OCI-M2 (cell line): ENCODE data around the gene MRPS26.
"Not testable (repeated sequence)": the region's sequence is repeated elsewhere in the genome, so short reads cannot be mapped to it uniquely, and the experiment has no call there.

ENCODE experiments used
- DNase-seq: peaks from one replicate; lab custom pipeline; 2025; ENCODE audit not compliant: unreplicated experiment; lab: John Stamatoyannopoulos, UW

MRPS26 gene

DNA sequence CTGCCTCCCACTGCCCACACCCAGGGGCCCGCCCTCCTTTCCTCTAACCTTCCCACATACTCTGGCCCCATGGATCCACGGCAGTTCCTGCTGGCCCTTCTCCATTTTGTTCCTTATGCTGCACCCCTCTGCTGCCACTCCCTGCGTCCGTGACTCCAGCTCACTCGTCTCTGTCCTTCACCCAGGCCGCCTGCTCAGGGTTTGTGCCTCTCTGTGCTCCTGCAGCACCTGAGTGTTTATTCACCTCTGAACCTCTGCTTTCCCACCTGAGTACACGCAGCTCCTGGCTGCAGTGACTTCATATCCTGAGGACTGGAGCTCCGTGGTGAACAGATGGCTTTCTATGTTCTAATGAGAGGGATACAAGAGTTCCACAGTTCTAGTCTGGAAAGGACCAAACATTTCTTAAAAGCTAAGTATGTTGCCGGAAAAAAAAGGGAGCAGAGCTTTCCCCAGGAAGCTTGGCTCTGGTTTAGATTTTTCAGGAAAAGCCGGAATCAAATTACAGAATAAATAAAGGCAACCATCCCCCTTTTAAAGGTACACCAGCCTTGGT lies 3.9 kb upstream of the MRPS26 start:
- DNase-seq: no peak

DNA sequence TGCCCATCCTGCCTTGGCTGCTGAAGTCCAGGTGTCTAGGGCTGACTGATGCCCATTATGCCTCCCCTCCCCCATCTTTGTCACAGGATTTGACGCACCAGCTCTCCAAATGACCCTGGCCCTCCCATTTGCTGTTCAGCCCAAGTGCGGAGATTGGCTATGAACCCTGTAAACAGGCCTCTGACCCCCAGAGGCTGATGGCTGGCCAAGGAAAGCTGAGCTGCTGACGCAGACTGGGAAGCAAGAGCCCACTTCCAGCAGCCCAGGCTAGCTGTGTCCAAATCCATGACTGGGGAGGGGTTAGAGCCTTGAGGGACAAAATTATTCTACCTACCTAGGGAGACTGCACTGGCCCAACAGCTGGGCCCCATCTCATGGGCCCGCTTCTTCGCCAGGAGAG lies 3.2 kb upstream of the MRPS26 start:
- no peak for DNase-seq

DNA sequence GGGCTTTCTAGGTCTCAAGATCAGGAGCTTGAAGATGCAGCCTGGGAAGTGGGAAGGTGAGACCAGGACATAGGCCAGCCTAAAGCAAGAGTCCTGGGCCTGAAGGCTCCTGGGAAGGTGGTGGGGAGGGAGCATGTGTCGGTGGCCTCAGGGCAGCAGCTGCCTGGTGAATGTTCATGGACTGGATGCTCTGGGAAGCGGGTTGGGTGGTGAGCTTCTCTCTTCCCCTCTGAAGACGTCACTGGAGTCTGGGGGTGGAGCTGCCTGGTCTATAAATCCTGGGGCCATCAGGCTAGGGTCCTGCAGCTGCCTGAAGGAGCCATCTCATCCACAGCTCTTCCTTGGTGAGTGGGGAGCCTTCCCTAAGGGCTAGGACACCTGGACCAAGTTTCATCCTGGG lies 2.5 kb upstream of the MRPS26 start, which contains the start of gene GNRH2:
TSS of gene GNRH2 (plus strand) at position 301 of the 400 bp plus-strand sequence. CDS start 793 bp downstream, outside the sequence.
- no peak for DNase-seq

DNA sequence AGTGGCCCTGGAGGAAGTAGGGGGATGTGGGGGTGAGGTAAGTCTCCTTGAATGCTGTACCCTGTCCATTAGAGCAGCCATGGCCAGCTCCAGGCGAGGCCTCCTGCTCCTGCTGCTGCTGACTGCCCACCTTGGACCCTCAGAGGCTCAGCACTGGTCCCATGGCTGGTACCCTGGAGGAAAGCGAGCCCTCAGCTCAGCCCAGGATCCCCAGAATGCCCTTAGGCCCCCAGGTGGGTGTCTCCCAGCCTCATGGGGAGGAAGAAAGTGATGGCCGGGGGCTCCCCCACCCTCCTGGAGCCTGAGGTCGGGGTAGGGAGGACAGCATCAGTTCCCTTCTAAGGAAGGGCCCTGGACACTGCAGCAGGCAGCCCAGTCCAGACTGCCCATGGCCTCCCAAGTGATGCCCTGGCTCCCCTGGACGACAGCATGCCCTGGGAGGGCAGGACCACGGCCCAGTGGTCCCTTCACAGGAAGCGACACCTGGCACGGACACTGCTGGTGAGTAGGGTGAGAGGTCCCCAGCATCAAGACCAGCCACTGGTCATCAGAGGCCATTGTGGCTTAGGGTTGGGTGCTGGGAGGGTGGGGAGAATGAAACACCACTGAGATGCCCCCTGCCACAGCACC lies 1.4 kb upstream of the MRPS26 start:
- DNase-seq: no peak

DNA sequence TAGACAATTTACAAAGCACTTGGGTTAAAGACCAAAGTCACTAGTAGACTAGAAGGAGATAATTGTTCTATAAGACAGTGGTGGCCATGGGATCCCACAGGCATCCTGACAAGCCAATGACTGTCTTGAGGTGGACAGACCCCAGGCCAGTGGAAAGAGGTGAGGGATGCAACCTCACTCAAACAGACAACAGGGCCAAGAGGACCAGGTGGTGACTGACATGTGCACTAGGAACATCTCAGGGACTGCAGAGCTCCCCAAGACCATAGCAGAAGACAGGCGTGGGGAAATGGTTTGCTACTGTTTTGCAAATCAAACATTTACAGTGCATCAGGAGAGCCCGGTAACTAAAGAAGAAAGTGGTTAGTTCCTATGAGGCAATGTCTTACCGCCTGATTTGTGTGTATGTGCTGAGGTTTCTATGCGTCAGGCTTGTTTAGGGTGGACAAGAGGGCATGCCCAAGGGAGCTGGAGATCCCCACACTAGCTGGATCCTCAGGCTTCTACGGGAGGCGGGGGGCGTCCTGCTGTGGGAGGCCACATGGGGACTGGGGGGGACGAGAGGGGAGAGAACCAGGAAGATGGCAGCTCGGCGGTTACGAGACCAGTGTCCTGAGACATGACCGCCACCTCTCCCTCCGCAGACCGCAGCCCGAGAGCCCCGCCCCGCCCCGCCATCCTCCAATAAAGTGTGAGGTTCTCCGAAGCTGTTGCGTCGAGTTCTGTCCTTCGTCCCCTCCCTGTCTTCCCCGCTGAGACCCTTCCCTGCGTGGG lies 623 bp upstream of the MRPS26 start:
- DNase-seq: peak; percentile 65

DNA sequence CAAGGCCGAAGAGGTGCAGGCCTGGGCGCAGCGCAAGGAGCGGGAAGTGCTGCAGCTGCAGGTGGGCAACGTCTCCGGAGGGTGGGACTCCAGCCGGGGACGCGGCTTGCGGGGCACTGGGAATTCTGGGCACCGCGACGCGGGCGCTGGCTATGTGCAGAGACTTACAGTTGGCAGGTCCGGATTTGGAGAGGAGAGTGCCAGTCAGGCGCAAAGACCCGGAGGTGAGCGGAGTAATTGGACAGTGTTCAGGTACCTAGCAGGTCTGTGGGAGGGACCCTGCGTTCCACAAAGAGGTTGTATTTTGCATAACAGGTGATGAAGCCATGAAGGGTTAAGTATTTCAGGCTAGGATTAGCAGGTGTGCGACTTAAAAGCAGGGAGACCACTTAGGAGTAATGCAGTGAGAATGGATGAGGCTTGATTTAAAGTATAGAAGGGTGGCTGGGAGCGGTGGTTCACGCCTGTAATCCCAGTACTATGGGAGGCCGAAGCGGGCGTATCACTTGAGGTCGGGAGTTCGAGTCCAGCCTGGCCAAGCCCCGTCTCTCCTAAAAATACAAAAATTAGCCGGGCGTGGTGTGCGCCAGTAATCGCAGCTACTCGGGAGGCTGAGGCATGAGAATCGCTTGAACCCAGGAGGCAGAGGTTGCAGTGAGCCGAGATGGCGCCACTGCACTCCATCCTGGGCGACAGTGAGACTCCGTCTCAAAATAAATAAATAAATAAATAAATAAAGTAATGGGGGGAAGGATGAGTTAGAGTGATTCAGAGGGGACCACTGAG lies 1.0 kb downstream of the MRPS26 start:
- no peak for DNase-seq

DNA sequence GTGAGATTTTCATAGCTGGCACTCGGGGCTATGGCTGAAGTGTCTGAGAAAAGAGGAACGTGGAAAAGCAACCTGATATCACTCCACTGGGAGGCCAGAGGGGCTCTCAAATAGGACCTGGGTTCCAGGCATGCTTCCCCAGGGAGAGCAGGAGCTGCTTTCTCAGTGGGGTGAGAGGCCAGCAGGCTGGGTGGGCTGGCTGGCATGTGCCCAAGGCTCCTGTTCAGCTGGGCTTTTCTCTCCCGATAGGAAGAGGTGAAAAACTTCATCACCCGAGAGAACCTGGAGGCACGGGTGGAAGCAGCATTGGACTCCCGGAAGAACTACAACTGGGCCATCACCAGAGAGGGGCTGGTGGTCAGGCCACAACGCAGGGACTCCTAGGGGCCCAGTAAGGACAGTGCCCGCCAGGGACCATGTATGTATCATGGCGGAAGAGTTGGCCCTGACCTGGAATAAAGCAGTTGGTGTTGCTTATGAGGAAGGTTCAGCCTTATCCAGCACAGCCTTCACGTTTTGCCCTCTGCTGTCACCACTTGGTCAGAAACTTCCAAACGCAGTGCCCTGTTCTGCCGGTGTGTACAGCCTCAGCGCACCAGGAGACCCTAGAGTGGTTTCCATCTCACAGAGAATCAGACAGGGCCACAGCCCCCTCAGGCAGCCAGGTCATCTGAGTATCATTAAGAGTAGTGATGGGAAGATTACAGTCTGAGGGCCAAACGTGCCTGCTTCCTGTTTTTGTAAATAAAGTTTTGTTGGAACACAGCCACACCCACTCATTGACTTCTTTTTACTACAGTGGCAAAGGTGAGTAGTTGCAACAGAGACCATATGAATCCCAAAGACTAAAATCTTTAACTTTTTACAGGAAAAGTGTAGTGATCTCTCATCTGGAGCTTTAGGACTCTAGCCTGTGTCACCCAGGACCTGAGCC lies 1.9 kb downstream of the MRPS26 start:
- DNase-seq: no peak

DNA sequence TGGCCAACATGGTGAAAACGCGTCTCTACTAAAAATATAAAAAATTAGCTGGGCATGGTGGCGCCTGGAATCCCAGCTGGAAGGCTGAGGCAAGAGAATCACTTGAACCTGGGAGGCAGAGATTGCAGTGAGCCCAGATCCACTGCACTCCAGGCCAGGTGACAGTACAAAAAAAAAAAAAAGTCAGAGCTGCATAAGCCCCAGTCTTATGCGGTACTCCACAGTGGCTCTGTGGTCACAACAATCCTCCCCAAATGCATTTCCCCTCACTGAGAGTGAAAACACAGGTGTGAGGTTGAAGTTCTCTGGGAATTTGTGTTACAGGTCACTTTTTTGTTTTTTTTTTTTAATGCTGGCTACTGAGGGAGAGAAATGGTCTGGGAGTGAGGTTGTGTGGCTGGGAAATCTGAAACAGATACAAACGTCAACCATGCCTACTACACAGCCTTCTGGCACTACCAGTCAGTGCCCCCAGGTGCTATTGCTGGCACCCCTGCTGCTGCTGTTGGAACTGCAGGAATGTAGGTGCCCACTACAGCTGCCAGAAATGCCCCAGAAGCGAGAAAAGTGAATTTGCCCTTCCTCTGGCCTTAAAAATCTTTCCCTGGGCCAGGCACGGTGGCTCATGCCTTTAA lies 5.7 kb downstream of the MRPS26 start:
- DNase-seq: no peak

DNA sequence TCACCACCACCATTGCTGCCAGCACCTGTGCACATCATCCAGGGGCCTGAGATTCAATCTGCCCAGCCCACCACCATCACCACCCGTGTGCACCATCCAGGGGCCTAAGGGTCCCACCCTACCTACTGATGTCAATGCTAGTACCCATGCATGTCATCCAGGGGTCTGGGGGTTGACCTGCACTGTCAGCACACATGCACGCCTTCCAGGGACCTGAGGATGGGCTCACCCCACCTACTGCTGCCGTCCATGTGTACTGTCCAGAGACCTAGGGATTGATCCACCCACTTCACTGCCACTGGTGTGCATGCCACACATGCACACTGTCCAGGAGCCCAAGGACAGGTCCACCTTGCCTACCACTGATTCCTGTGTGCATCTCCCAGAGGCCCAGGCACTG lies 13.6 kb downstream of the MRPS26 start:
- DNase-seq: no peak

DNA sequence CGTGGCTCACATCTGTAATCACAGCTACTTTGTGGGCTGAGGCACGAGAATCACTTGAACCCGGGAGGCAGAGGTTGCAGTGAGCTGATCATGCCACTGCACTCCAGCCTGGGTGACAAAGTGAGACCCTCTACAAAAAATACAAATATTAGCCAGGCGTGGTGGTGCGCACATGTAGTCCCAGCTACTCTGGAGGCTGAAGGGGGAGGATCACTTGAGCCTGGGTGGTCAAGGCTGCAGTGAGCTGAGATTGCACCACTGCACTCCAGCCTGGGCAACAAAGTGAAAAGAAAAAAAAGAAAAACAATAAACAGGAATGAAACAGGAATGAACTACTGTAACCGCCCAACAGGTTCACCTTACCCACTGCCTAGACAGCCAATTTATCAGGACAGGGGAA lies 18.3 kb downstream of the MRPS26 start:
- DNase-seq: not testable (repeated sequence)

DNA sequence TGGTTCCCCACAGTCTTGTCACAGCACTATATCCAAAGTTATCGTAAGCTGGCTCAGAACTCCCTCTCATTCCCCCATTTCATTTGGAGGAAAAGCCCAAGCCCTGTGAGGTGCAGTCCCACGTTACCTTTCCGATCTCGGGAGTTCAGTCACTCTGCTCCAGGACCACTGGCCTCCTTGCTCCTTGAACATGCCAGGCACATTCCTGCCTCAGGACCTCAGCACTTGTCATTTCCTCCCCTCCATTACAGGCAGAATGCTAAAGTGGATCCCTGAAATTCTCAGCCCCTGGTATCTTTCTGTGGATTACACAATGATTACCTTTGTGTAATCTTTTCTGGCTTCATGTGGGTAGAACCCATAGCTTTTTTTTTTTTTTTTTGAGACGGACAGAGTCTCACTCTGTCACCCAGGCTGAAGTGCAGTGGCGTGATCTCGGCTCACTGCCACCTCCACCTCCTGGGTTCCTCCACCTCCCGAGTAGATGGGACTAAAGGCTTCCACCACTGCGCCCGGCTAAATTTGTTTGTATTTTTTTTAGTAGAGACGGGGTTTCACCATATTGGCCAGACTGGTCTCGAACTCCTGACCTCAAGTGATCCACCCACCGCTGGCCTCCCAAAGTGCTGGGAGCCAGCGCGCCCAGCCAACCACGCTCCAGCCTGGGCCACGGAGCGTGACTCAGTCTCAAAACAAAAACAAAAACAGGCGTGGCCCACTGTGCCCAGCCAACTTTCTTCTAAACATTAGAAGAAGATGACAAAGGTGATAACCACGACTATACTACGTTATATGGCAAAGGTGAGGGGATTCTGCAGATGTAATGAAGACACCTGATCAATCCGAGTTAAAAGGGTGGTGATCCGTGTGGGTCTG lies 21.5 kb downstream of the MRPS26 start:
- no peak for DNase-seq

DNA sequence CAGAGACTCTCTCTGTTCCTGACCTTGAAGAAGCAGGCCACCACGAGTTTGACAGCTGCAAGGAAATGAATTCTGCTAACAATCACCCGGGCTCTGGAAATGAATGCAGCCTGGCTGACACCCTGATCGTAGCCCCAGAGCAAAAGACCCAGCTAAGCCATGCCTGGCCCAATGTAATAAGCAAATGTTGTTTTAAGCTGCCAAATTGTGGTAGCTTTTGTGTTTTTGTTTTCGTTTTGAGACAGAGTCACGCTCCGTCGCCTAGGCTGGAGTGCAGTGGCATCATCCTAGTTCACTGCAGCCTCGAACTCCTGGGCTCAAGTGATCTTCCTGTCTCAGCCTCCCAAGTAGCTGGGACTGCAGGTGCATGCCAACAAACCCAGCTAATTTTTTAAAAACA lies 22.2 kb downstream of the MRPS26 start:
- no peak for DNase-seq

DNA sequence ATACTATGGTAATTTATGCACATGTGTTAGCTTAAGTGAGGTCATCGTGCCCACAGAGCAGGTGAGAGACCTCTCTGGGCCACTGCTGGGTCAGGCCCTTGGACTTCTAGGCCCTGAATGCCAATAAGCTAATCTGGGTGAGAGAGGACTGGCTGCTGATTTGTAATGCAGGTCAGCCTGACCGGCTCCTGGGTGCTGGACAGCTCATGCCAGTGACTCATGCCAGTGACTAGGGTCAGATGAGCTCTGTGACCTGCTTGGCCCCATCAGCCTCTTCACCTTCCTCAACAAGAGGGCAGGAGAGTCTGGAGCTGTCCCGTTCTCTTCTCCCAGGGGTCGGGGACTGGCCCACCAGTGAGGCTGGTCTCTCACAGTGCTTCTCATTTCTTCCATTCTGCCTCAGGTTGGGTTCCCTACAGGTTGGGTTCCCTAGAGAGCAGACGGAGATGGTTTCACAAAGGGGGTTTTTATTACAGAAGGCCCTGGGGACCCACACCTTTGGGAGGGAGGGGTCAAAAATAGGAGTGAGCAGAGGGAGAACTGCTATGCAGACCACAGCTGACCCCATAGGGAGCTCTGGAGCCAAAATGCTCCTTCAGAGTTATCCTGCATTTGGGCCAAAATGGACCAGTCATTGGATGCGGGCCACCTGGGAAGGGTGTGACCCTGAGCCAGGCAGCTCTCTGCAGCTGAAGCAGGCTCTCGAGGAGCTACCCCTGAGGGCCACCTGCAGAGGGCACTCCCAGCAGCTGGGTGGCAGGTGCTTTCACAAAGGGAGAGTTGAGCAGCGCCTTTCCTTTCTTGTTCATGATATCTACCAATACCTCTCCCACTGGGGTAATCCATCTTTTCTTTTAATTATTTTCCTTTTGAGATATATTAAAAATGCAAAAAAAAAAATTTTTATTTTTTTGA lies 23.4 kb downstream of the MRPS26 start:
- DNase-seq: no peak

DNA sequence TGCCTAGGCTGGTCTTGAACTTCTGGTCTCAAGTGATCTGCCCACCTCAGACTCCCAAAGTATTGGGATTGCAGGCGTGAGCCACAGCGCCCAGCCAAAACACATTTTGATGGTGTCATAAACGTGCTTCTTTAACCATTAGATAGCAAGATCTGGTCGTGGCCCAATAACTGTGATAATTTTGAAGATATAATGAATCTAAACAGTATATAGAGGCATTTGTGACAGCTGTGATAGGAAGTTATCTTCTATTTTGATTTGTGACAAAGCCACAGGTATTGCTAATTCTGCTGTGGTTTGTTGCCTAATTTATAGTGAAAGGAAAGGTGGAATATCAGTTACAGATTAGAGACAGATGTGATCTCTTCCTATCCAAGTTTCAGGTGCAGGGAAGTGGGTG lies 24.9 kb downstream of the MRPS26 start:
- no peak for DNase-seq

DNA sequence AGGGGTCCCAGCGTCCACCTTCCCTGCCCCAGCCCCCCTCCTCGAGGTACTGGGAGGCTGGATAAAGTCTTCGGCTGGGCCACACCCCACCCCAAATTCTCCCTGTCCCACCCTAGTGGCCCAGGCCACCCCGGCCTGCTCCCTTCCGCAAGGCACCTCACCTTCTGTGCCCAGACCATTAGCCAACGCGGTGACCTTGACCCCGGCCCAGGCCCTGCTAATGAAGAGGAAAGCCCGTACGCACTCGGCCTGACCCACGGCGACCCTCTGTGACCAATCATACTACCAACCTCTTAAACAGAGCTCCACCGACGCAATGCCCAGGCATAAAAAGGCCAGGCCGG lies 25.4 kb downstream of the MRPS26 start:
- no peak for DNase-seq

DNA sequence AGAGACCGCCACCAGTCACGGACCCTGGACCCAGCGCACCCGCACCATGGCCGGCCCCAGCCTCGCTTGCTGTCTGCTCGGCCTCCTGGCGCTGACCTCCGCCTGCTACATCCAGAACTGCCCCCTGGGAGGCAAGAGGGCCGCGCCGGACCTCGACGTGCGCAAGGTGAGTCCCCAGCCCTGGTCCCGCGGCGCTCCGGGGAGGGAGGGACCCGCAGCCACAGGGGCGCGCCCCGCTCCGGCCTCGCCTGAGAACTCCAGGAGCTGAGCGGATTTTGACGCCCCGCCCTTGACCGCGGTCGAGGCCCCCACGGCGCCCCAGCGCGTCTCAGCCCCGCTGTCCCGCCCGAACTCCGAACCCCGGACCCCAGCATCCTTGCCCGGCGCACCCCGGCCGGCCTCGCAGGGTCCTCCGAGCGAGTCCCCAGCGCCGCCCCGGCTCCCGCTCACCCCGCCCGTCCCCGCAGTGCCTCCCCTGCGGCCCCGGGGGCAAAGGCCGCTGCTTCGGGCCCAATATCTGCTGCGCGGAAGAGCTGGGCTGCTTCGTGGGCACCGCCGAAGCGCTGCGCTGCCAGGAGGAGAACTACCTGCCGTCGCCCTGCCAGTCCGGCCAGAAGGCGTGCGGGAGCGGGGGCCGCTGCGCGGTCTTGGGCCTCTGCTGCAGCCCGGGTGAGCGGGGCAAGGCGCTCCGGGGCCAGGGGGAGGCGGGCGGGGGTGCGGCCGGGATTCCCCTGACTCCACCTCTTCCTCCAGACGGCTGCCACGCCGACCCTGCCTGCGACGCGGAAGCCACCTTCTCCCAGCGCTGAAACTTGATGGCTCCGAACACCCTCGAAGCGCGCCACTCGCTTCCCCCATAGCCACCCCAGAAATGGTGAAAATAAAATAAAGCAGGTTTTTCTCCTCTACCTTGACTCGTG lies 26.0 kb downstream of the MRPS26 start, which contains the start of gene OXT:
TSS of gene OXT (plus strand) at position 11 of the 920 bp plus-strand sequence. CDS start at position 47, 36 bp downstream.
- no peak for DNase-seq
